ENCODE data around the gene PAK1.

DNA sequence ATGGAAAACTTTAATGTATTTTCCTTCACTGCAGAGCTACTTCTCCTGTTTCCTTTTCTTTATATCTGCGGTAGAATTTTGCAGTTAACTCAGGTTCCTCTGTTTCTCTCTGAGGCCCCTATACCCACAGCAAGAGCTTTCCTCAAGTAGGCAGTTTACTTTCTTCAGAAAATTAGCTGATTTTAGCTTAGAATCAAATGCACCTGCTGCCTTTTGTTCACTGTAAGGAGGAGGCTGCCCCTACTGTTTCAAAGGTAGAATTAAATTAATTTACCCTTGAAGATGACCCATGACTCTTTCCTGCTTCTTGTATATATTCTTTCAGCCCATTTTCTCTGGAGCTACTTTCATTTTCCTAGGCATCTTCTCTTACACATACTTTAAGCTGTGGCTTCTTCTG, 103.7 kb downstream of the PAK1 start:
- TF ChIP-seq, protein P1, sequence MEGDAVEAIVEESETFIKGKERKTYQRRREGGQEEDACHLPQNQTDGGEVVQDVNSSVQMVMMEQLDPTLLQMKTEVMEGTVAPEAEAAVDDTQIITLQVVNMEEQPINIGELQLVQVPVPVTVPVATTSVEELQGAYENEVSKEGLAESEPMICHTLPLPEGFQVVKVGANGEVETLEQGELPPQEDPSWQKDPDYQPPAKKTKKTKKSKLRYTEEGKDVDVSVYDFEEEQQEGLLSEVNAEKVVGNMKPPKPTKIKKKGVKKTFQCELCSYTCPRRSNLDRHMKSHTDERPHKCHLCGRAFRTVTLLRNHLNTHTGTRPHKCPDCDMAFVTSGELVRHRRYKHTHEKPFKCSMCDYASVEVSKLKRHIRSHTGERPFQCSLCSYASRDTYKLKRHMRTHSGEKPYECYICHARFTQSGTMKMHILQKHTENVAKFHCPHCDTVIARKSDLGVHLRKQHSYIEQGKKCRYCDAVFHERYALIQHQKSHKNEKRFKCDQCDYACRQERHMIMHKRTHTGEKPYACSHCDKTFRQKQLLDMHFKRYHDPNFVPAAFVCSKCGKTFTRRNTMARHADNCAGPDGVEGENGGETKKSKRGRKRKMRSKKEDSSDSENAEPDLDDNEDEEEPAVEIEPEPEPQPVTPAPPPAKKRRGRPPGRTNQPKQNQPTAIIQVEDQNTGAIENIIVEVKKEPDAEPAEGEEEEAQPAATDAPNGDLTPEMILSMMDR (IDR thresholded peaks at IDR 0.05; ENCODE audit: low read length), result no peak
- no peak for TF ChIP-seq EZH2 (IDR thresholded peaks at IDR 0.05; ENCODE audit: borderline replicate concordance, low read length)
